ENCODE data around the gene MRS2.

GRCh38 chr6:24385536-24386269 lies 17.0 kb upstream of the MRS2 start:
- TF ChIP-seq EZH2 (IDR thresholded peaks at IDR 0.05; ENCODE audit: borderline replicate concordance, low read depth, low read length, severe bottlenecking) (no peak), POLR2A (IDR thresholded peaks at IDR 0.05; ENCODE audit: low read depth, low read length) (no peak)
